Esophagus muscularis mucosa (tissue), 3 donors: Measurements from ENCODE around the gene BRCA1.

Experiments used
- CTCF ChIP-seq, 3 experiments: fragments of 200-600 bp in 2 of 3; fragments of 450-650 bp in 1 of 3; sonication (generic) in 2 of 3; IDR thresholded peaks; one replicate each; pipeline ENCODE4 v1.5.1; 2017 to 2019; ENCODE audit warnings: antibody characterized with exemption in 3 of 3, mild to moderate bottlenecking in 2 of 3, moderate library complexity in 1 of 3
- POLR2A ChIP-seq: fragments of 450-650 bp; IDR thresholded peaks from one replicate; pipeline ENCODE4 v1.6.1; 2017; ENCODE audit warnings: antibody characterized with exemption, moderate library complexity, mild to moderate bottlenecking, low read depth

GRCh38 chr17:43033948-43034881 is 90.9 kb downstream of the BRCA1 start:
- TF ChIP-seq CTCF (IDR thresholded peaks at IDR 0.05) (no peak), POLR2A (no peak)
